Right kidney (tissue), 9 donors: ENCODE results near the gene NDRG4.
A peak's percentile ranks its signal among the peaks of the same experiment; 100 is the strongest.

Experiments used
- DNase-seq: peaks from one replicate; pipeline ENCODE4 v3.0.0-alpha.2; 2016
- long read RNA-seq, 8 donors: transcript quantifications; one replicate each; lab custom pipeline, GENCODE V29; 2026

NDRG4 gene
- long read RNA-seq, donor 1, partial matches to known transcripts, result 0 of 4 reads
- long read RNA-seq, donor 1, other reads (novel, unspliced or antisense), result 0 of 4 reads
- long read RNA-seq, donor 2, partial matches to known transcripts, result 0 of 2 reads
- long read RNA-seq, donor 2, other reads (novel, unspliced or antisense), result 0 of 2 reads
- long read RNA-seq, donor 3, partial matches to known transcripts, result 0 of 3 reads
- long read RNA-seq, donor 3, other reads (novel, unspliced or antisense), result 0 of 3 reads
- long read RNA-seq, donor 4, transcript NDRG4-219 (1 exons, 2,700 nt), result major isoform, 5 of 65 reads
- long read RNA-seq, donor 4, partial matches to known transcripts, result 60 of 65 reads
- long read RNA-seq, donor 4, other reads (novel, unspliced or antisense), result 0 of 65 reads
- long read RNA-seq, donor 5, partial matches to known transcripts, result 0 of 4 reads
- long read RNA-seq, donor 5, other reads (novel, unspliced or antisense), result 0 of 4 reads
- long read RNA-seq, donor 6, partial matches to known transcripts, result 0 of 5 reads
- long read RNA-seq, donor 6, other reads (novel, unspliced or antisense), result 0 of 5 reads
- long read RNA-seq, donor 7, result 0 reads
- long read RNA-seq, donor 8, transcript NDRG4-219 (1 exons, 2,700 nt), result major isoform, 5 of 7 reads
- long read RNA-seq, donor 8, partial matches to known transcripts, result 0 of 7 reads
- long read RNA-seq, donor 8, other reads (novel, unspliced or antisense), result 0 of 7 reads

GRCh38 chr16:58499615-58500351 lies at the start of gene NDRG4:
Gene NDRG4, plus strand, starts transcription at chr16:58500143. Its CDS starts 106 bp downstream, at chr16:58500249.
- DNase-seq, result peak; percentile 54

GRCh38 chr16:58450590-58450989 lies 49.4 kb upstream of the NDRG4 start:
- no peak for DNase-seq

GRCh38 chr16:58451265-58451689 lies 48.7 kb upstream of the NDRG4 start:
- DNase-seq, result no peak

GRCh38 chr16:58451945-58452401 lies 48.0 kb upstream of the NDRG4 start:
- peak; percentile 17 for DNase-seq

GRCh38 chr16:58452640-58453039 lies 47.3 kb upstream of the NDRG4 start:
- DNase-seq, result no peak

GRCh38 chr16:58454178-58454577 lies 45.8 kb upstream of the NDRG4 start:
- DNase-seq, result no peak

- DNase-seq, result no peak
These were observed 45.1 kb upstream of the NDRG4 start for GRCh38 chr16:58454856-58455255.

GRCh38 chr16:58455750-58456149 lies 44.2 kb upstream of the NDRG4 start:
- no peak for DNase-seq

- no peak for DNase-seq
These were observed 43.8 kb upstream of the NDRG4 start for GRCh38 chr16:58456193-58456592.

- DNase-seq, result no peak
These were observed 41.2 kb upstream of the NDRG4 start for GRCh38 chr16:58458606-58459343.

- DNase-seq, result no peak
These were observed 40.4 kb upstream of the NDRG4 start for GRCh38 chr16:58459344-58460218.

- DNase-seq, result no peak
These were observed 39.7 kb upstream of the NDRG4 start for GRCh38 chr16:58460219-58460610.

GRCh38 chr16:58461056-58461455 lies 38.9 kb upstream of the NDRG4 start:
- DNase-seq, result no peak

- no peak for DNase-seq
These were observed 38.3 kb upstream of the NDRG4 start for GRCh38 chr16:58461640-58462039.

- DNase-seq, result no peak
These were observed 37.9 kb upstream of the NDRG4 start for GRCh38 chr16:58462089-58462488.

GRCh38 chr16:58462499-58462996 lies 37.4 kb upstream of the NDRG4 start:
- no peak for DNase-seq

GRCh38 chr16:58462997-58463941 lies 36.7 kb upstream of the NDRG4 start:
- peak; percentile 54 for DNase-seq

GRCh38 chr16:58464047-58464915 lies 35.7 kb upstream of the NDRG4 start:
- DNase-seq, result peak; percentile 72
